T1000 (cell line): Measurements from ENCODE around the gene CEP170B.
"Not testable (repeated sequence)": the region's sequence is repeated elsewhere in the genome, so short reads cannot be mapped to it uniquely, and the experiment has no call there.

Experiments used
- DNase-seq: peaks from one replicate; lab custom pipeline; 2025; ENCODE audit warnings: mixed read lengths; lab: John Stamatoyannopoulos, UW

CEP170B gene

GRCh38 chr14:104913435-104913834, 48.4 kb downstream of the CEP170B start:
- DNase-seq, result no peak

- DNase-seq, result no peak
These were observed 52.0 kb downstream of the CEP170B start for GRCh38 chr14:104917116-104917515.

GRCh38 chr14:104917993-104918392, 52.9 kb downstream of the CEP170B start:
- DNase-seq, result no peak

- not testable (repeated sequence) for DNase-seq
These were observed 54.3 kb downstream of the CEP170B start for GRCh38 chr14:104919152-104919992.

GRCh38 chr14:104919993-104920315, 54.9 kb downstream of the CEP170B start:
- no peak for DNase-seq

- no peak for DNase-seq
These were observed 58.8 kb downstream of the CEP170B start for GRCh38 chr14:104923640-104924420.

GRCh38 chr14:104924421-104925213, 59.5 kb downstream of the CEP170B start, which contains the start of gene PLD4:
Gene PLD4 (plus strand): TSS chr14:104924879. CDS start chr14:104927141, 2,262 bp downstream.
- no peak for DNase-seq

GRCh38 chr14:104925214-104925854, 60.3 kb downstream of the CEP170B start:
- DNase-seq, result no peak

- DNase-seq, result no peak
These were observed 61.0 kb downstream of the CEP170B start for GRCh38 chr14:104925855-104926609.

GRCh38 chr14:104926619-104927431, 61.8 kb downstream of the CEP170B start:
- no peak for DNase-seq

GRCh38 chr14:104927432-104927816, 62.4 kb downstream of the CEP170B start:
- no peak for DNase-seq

GRCh38 chr14:104927901-104928300, 62.8 kb downstream of the CEP170B start:
- DNase-seq, result no peak

GRCh38 chr14:104928391-104929133, 63.5 kb downstream of the CEP170B start:
- DNase-seq, result no peak

GRCh38 chr14:104929268-104930230, 64.5 kb downstream of the CEP170B start:
- no peak for DNase-seq

- no peak for DNase-seq
These were observed 65.6 kb downstream of the CEP170B start for GRCh38 chr14:104930526-104931303.

- no peak for DNase-seq
These were observed 66.3 kb downstream of the CEP170B start for GRCh38 chr14:104931304-104931770.
